Aorta (tissue), 5 donors: Measurements from ENCODE around the gene NLRC3. TPM values are rescaled to one million over a fixed set of nuclear protein-coding genes. Genes with fewer than 3 reads are reported as not detected.

ENCODE experiments used
- ATAC-seq: fragments of 200-7000 bp; cut with Tn5 transposase; one replicate; pipeline ENCODE4 v1.9.1; 2022; ENCODE audit warnings: moderate library complexity; ENCODE audit not compliant: low FRiP score
- DNase-seq, 2 donors: peaks; one replicate each; pipeline ENCODE4 v3.0.0-alpha.2; 2020
- H3K27ac ChIP-seq, 2 donors: one replicate each; pipeline ENCODE4 v1.5.1; 2013; ENCODE audit warnings: low read length in 2 of 2, mild to moderate bottlenecking in 2 of 2, moderate library complexity in 2 of 2, control low read depth in 1 of 2, inconsistent platforms in 1 of 2, low read depth in 1 of 2
- H3K27me3 ChIP-seq, 2 donors: one replicate each; pipeline ENCODE4 v1.6.1; 2013; ENCODE audit warnings: control low read depth in 1 of 2, low read length in 1 of 2, mild to moderate bottlenecking in 1 of 2, moderate library complexity in 1 of 2; ENCODE audit not compliant: insufficient read depth in 2 of 2, control insufficient read depth in 1 of 2
- H3K36me3 ChIP-seq, 2 donors: one replicate each; pipeline ENCODE4 v1.6.1; 2013; ENCODE audit warnings: control low read depth in 1 of 2, low read length in 1 of 2, mild to moderate bottlenecking in 1 of 2; ENCODE audit not compliant: insufficient read depth in 2 of 2, control insufficient read depth in 1 of 2
- H3K4me1 ChIP-seq, 2 donors: one replicate each; pipeline ENCODE4 v1.6.1; 2013; ENCODE audit warnings: low read length in 2 of 2, control low read depth in 1 of 2, mild to moderate bottlenecking in 1 of 2, moderate library complexity in 1 of 2; ENCODE audit not compliant: insufficient read depth in 2 of 2, control insufficient read depth in 1 of 2
- H3K4me3 ChIP-seq, 2 donors: one replicate each; pipeline ENCODE4 v1.5.1; 2013; ENCODE audit warnings: low read length in 2 of 2, control low read depth in 1 of 2, mild to moderate bottlenecking in 1 of 2
- H3K9me3 ChIP-seq: one replicate; pipeline ENCODE4 v1.6.1; 2013; ENCODE audit warnings: mild to moderate bottlenecking, low read length; ENCODE audit not compliant: control insufficient read depth
- WGBS, 2 donors: extraction: QIAGEN DNeasy Blood & Tissue Kit; methylation state at CpG; one replicate each; pipeline ENCODE4 v1.1.7; 2013; 5-methylcytosine and 5-hydroxymethylcytosine counted together
- intact Hi-C, 2 donors: fragments of 100-400 bp; cut with DNase I; formaldehyde crosslinking; loops; one replicate each; pipeline versions ENCODE4 v1.14.2 to v1.15.0; 2022
- polyA plus RNA-seq, 2 donors: library from polyadenylated mRNA; stranded (reverse); fragments of 200-250 nt; gene quantifications; one replicate each; pipeline ENCODE4 v1.2.3, GENCODE V29; 2013
- total RNA-seq, 2 donors: library from RNA; stranded (reverse); fragmentation: NEBNext Ultra II Directional; extraction: Animal tissue kit (Norgen Biotek cat#: 25700); gene quantifications; one replicate each; pipeline ENCODE4 v1.2.1, GENCODE V29; 2021
- donor health status: healthy with polysubstance abuse.
- donor health status: Bipolar disorder and iron deficiency.
- donor health status: DM: no; HTN: no; CAD: no.
- donor health status: DM: no; HTN: no; CAD: no.
- donor health status: DM: yes; HTN: yes; CAD: no.

The NLRC3 gene
- total and polyA plus RNA-seq, 4 donors = 0.38 to 2.3 (median 0.97) TPM; not detected in 1

DNA sequence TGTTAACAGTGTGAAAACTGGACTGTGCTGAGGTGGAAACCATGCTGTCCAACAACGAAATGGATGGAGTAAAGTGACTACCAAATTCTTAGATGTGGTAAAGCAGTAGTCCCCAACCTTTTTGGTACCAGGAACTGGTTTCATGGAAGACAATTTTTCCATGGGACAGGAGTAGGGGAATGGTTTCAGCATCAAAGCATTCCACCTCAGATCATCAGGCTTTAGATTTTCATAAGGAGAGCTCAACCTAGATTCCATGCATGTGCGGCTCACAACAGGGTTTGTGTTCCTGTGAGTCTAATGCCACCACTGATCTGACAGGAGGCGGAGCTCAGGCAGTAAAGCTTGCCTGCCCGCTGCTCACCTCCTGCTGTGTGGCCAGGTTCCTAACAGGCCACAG, 22.7 kb upstream of the NLRC3 start:
- Histone ChIP-seq H3K4me3 (no peak overlapping the region), H3K27me3 (no peaks in the 10 kb centered on the region), H3K36me3 (no peaks in the 10 kb centered on the region), H3K27ac (no peak overlapping the region), H3K9me3 (no peaks in the 10 kb centered on the region), H3K4me1 (no peaks in the 10 kb centered on the region)
- 98 to 99% methylated on average over 4 of the region's 4 CpGs for WGBS, 2 donors
- ATAC-seq (no peak), DNase-seq (peak in 1 of 2 donors; percentile 43)
- intact Hi-C loops = no loop called here

DNA sequence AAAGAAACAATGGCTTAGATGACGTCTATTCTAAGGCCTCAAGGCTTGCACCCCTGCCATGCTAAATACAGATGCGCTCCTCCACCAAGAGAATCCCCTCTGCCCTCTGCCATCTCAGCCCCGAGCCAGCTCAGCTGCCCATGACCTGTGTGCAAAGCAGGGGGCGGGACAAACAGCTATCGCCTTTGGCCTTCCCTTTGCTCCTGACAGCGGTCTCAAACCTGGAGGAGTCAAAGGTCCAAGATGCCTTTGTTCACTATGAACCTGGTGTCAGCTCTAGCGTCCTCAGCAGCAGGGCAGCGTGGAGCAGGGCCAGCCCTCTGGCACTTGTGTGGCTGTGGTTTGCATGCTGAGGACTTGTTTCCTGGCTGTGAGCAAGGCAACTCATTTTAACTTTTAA, 21.9 kb upstream of the NLRC3 start:
- ATAC-seq = no peak
- intact Hi-C loops = no loop called here

DNA sequence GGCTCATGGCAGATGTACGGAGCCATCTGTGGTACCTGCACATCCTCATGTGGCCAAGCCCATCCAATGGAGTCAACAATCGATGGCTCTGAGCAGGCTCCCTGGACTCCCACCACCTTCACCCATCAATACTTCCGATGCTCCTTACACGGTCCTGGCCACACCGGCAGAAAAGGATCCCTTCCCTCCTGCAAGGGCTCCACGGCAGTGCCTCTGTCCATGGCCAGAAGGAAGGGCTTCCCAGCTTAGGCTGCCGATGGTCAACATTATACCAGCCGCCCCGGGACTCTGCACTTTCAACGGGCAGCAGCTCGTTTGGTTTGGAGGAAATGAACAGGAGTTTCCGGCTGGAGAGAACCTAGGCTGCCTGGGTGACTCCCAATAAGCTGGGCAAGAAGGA, 21.0 kb upstream of the NLRC3 start:
- DNase-seq (peak in 1 of 2 donors; percentile 54), ATAC-seq (no peak)
- Histone ChIP-seq H3K4me3 (no peak overlapping the region), H3K27ac (no peak overlapping the region), H3K36me3 (no peaks in the 10 kb centered on the region), H3K27me3 (no peaks in the 10 kb centered on the region), H3K9me3 (no peaks in the 10 kb centered on the region), H3K4me1 (no peaks in the 10 kb centered on the region)
- intact Hi-C loops = no loop called here
- WGBS, 2 donors = 94 to 97% methylated on average over 12 of the region's 12 CpGs

More for the DNA sequence above, 21.9 kb upstream of the NLRC3 start:
- WGBS, 2 donors = 92 to 93% methylated on average over 8 of the region's 8 CpGs
- no peaks in the 10 kb centered on the region for H3K9me3 ChIP-seq
- no peak overlapping the region for H3K27ac ChIP-seq
- no peaks in the 10 kb centered on the region for H3K4me1 ChIP-seq
- H3K27me3 ChIP-seq = no peaks in the 10 kb centered on the region
- peak in 1 of 2 donors; percentile 51 for DNase-seq
- H3K36me3 ChIP-seq = no peaks in the 10 kb centered on the region
- H3K4me3 ChIP-seq = no peak overlapping the region

DNA sequence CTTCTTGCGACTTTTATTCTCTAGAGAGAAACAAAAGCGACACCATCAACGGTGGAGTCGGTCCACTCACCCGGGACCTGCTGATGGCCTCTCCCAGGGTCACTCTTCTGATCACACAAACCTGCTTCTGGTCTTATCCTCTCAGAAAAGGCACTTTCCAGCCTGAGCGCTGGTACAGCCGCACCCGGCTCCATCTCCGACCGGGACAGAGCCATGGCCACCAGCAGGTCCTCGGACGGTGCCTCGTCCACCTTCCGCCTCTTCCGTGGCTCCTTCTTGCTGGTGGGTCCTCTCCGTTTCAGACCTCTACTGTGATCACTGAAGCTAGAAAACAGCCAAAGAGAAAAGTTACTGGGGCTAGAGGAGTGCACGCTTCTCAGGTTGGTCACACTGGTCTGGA, 20.5 kb upstream of the NLRC3 start:
- WGBS, 2 donors = 95% methylated on average over 17 of the region's 17 CpGs
- H3K36me3 ChIP-seq = no peaks in the 10 kb centered on the region
- no peaks in the 10 kb centered on the region for H3K27me3 ChIP-seq
- no peak overlapping the region for H3K4me3 ChIP-seq
- intact Hi-C loops = no loop called here
- no peaks in the 10 kb centered on the region for H3K9me3 ChIP-seq
- DNase-seq (peak in 1 of 2 donors; percentile 41), ATAC-seq (no peak)
- H3K4me1 ChIP-seq = no peaks in the 10 kb centered on the region
- H3K27ac ChIP-seq = no peak overlapping the region

- H3K9me3 ChIP-seq = no peaks in the 10 kb centered on the region
- ATAC-seq (no peak), DNase-seq (peak in 1 of 2 donors; percentile 64)
- no peaks in the 10 kb centered on the region for H3K36me3 ChIP-seq
- no peaks in the 10 kb centered on the region for H3K27me3 ChIP-seq
- H3K4me3 ChIP-seq = no peak overlapping the region
- 94 to 95% methylated on average over 10 of the region's 10 CpGs for WGBS, 2 donors
- H3K27ac ChIP-seq = no peak overlapping the region
- H3K4me1 ChIP-seq = no peaks in the 10 kb centered on the region
- intact Hi-C loops = no loop called here
Measured at GRCh38 chr16:3597226-3597625, 20.0 kb upstream of the NLRC3 start.

GRCh38 chr16:3596101-3596861, 19.1 kb upstream of the NLRC3 start:
- Histone ChIP-seq H3K4me3 (no peak overlapping the region), H3K27me3 (no peaks in the 10 kb centered on the region), H3K9me3 (no peaks in the 10 kb centered on the region), H3K27ac (no peak overlapping the region), H3K4me1 (no peaks in the 10 kb centered on the region), H3K36me3 (no peaks in the 10 kb centered on the region)
- DNase-seq (peak in 1 of 2 donors; percentile 57), ATAC-seq (no peak)
- 94 to 95% methylated on average over 27 of the region's 27 CpGs for WGBS, 2 donors
- intact Hi-C loops = no loop called here

DNA sequence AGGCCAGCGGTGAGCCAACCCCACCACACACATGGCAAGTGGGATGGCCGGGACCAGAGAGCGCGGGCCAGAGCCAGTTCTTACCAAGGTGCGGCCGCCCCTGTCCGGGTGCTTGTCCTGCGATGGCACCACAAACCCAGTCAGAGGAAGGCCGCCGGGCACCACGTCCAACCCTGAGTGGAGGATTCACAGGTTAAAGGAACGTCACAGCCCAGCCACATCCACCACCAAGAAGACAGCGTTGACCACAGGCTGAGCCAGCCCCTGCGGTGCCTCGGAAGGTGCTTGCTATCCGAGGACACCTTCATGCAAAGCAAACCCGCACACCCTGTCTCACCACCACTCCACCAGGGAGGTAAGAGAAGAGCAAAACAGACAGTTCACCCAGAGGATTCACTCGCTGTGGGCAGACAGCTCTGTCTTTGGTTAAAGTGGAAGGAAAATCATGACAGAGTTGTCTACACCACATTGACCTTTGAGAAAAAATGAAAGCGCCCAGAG, 18.4 kb upstream of the NLRC3 start:
- Histone ChIP-seq H3K27ac (no peak overlapping the region), H3K9me3 (no peaks in the 10 kb centered on the region), H3K36me3 (peaks cover 0 to 2% of the 10 kb centered on the region in 2 donors), H3K4me3 (no peak overlapping the region), H3K4me1 (no peaks in the 10 kb centered on the region), H3K27me3 (no peaks in the 10 kb centered on the region)
- 95 to 97% methylated on average over 19 of the region's 19 CpGs for WGBS, 2 donors
- intact Hi-C loops = no loop called here
- DNase-seq (peak in 1 of 2 donors; percentile 75), ATAC-seq (no peak)

DNA sequence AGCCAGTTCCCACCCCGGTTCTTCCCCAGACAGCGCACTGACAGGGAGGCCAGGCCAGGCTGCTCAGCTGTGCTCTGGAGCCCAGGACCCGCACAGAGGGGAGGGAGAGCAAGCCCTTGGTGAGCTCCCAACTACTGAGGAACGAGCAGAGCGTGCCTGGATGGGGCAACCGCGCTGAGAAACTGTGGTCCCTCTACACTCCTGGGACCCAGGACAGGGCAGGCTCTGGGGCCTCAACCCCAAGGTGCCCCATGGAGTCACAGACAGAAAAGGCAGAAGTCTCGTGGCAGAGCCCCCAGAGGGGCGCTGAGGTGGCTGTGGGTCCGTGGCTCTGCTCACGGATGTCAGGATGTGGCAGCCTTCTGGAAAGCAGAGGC, 17.9 kb upstream of the NLRC3 start:
- WGBS, 2 donors = 90 to 97% methylated on average over 11 of the region's 11 CpGs
- no peak overlapping the region for H3K4me3 ChIP-seq
- no peak for DNase-seq
- no peaks in the 10 kb centered on the region for H3K4me1 ChIP-seq
- no peak overlapping the region for H3K27ac ChIP-seq
- intact Hi-C loops = no loop called here
- H3K36me3 ChIP-seq = peaks cover 0 to 2% of the 10 kb centered on the region in 2 donors
- no peaks in the 10 kb centered on the region for H3K9me3 ChIP-seq
- ATAC-seq = no peak
- H3K27me3 ChIP-seq = no peaks in the 10 kb centered on the region
